T-cell (primary cell): ENCODE measurements around the gene GPN2. TPM values are rescaled to one million over a fixed set of nuclear protein-coding genes. Genes with fewer than 3 reads are reported as not detected.
A peak's percentile ranks its signal among the peaks of the same experiment; 100 is the strongest.

Experiments used
- ATAC-seq, 4 experiments: fragments of 200-7000 bp in 3 of 4; fragments of 150-1000 bp in 1 of 4; cut with Tn5 transposase; replicated peaks in 1 of 4; 1 replicate in 3 of 4; 2 replicates in 1 of 4; pipeline ENCODE4 v1.10.0; 2021; ENCODE audit warnings: moderate library complexity in 3 of 4, mild to moderate bottlenecking in 2 of 4, moderate number of reproducible peaks in 1 of 4
- CTCF ChIA-PET, 2 donors: fragments of 300-600 bp; sonication (Branson Sonifier 250); formaldehyde crosslinking; loops; one replicate each; lab custom pipeline; 2022; ENCODE audit warnings: antibody characterized with exemption in 2 of 2; lab: Charles Lee
- POLR2A ChIA-PET, 2 donors: fragments of 300-600 bp; sonication (Branson Sonifier 250); formaldehyde crosslinking; loops; one replicate each; lab custom pipeline; 2022; ENCODE audit warnings: antibody characterized with exemption in 2 of 2; lab: Charles Lee
- DNase-seq, 35 experiments: peaks; one replicate each; pipeline versions ENCODE4 v3.0.0 to v3.0.0-alpha.2; 2013 to 2023
- H3K27ac ChIP-seq: one replicate; pipeline ENCODE4 v1.5.1; 2013; ENCODE audit warnings: low read length
- H3K27me3 ChIP-seq, 2 experiments: replicated peaks in 1 of 2; 1 replicate in 1 of 2; 2 replicates in 1 of 2; pipeline versions ENCODE4 v1.6.1 to v1.7.0; 2013; ENCODE audit warnings: low read length in 1 of 2, mixed read lengths in 1 of 2; ENCODE audit not compliant: control insufficient read depth in 2 of 2, insufficient read depth in 2 of 2; ENCODE audit errors: extremely low read depth in 1 of 2
- H3K36me3 ChIP-seq, 2 donors: 1 replicate in 1 of 2; 2 replicates in 1 of 2; pipeline versions ENCODE4 v1.6.1 to v1.7.0; 2013; ENCODE audit warnings: low read length in 1 of 2; ENCODE audit not compliant: control insufficient read depth in 2 of 2, insufficient read depth in 1 of 2; ENCODE audit errors: extremely low read depth in 1 of 2
- H3K4me1 ChIP-seq, 2 experiments: 1 replicate in 1 of 2; 2 replicates in 1 of 2; pipeline versions ENCODE4 v1.6.1 to v1.7.0; 2013; ENCODE audit warnings: low read length in 2 of 2, mixed read lengths in 1 of 2; ENCODE audit not compliant: insufficient read depth in 2 of 2, control insufficient read depth in 1 of 2; ENCODE audit errors: extremely low read depth in 1 of 2
- H3K4me3 ChIP-seq, 2 donors: 1 replicate in 1 of 2; 2 replicates in 1 of 2; pipeline versions ENCODE4 v1.5.1 to v1.7.0; 2013; ENCODE audit warnings: mild to moderate bottlenecking in 2 of 2, low read length in 1 of 2, moderate library complexity in 1 of 2; ENCODE audit not compliant: control insufficient read depth in 1 of 2; ENCODE audit errors: extremely low read depth in 1 of 2
- H3K9me3 ChIP-seq: 2 replicates; pipeline ENCODE4 v1.7.0; 2013
- H3K27ac Mint-ChIP-seq, 2 donors: one replicate each; pipeline ENCODE4 v1.8.0; 2020 to 2021; ENCODE audit warnings: mild to moderate bottlenecking in 2 of 2, mixed read lengths in 2 of 2
- H3K27me3 Mint-ChIP-seq, 2 donors: one replicate each; pipeline ENCODE4 v1.8.0; 2021 to 2022; ENCODE audit warnings: mixed read lengths in 2 of 2
- H3K36me3 Mint-ChIP-seq: one replicate; pipeline ENCODE4 v1.8.0; 2021; ENCODE audit warnings: mixed read lengths
- H3K4me1 Mint-ChIP-seq, 3 donors: one replicate each; pipeline ENCODE4 v1.8.0; 2020 to 2022; ENCODE audit warnings: mixed read lengths in 3 of 3, mild to moderate bottlenecking in 1 of 3
- H3K4me3 Mint-ChIP-seq, 3 donors: one replicate each; pipeline ENCODE4 v1.8.0; 2020 to 2022; ENCODE audit warnings: mild to moderate bottlenecking in 3 of 3, mixed read lengths in 3 of 3, moderate library complexity in 3 of 3
- H3K9me3 Mint-ChIP-seq, 3 donors: one replicate each; pipeline ENCODE4 v1.8.0; 2020 to 2022; ENCODE audit warnings: mixed read lengths in 3 of 3
- WGBS: methylation state at CpG from one replicate; pipeline ENCODE4 v1.1.5; 2013; ENCODE audit warnings: missing lambda C conversion rate; ENCODE audit not compliant: insufficient coverage; 5-methylcytosine and 5-hydroxymethylcytosine counted together
- total RNA-seq, 35 experiments: library from RNA in 6 of 35; stranded (reverse) in 6 of 35; fragments of 120-200 nt in 1 of 35; gene quantifications; one replicate each; pipeline versions ENCODE4 v1.2.1 to v1.2.4 and lab custom pipeline; 2013 to 2026

GPN2 gene
- total RNA-seq, 5 donors from 2014 or later (not counting 1 experiment from before 2014, with no cell fraction given) = 30.8 to 35.7 (median 32.7) TPM

GRCh38 chr1:26922901-26923300, 32.8 kb upstream of the GPN2 start:
- Mint-ChIP-seq H3K9me3 (no peaks in the 10 kb centered on the region), H3K36me3 (peaks cover 9% of the 10 kb centered on the region), H3K4me1 (peaks cover 39 to 44% (median 41%) of the 10 kb centered on the region in 3 donors), H3K27me3 (no peaks in the 10 kb centered on the region), H3K4me3 (peak overlapping the region; percentile 90 to 98 (median 92)), H3K27ac (no peak overlapping the region)
- ChIA-PET CTCF (no interaction called here), POLR2A (no interaction called here)
- WGBS = 81% methylated on average over 2 of the region's 3 CpGs
- Histone ChIP-seq H3K4me3 (no peak overlapping the region), H3K27me3 (no peaks in the 10 kb centered on the region), H3K4me1 (peaks cover 10 to 28% of the 10 kb centered on the region in 2 experiments), H3K9me3 (no peaks in the 10 kb centered on the region), H3K27ac (no peak overlapping the region), H3K36me3 (peaks cover 0 to 27% of the 10 kb centered on the region in 2 donors)
- DNase-seq = no peak
- ATAC-seq = no peak

GRCh38 chr1:26922431-26922729, 32.3 kb upstream of the GPN2 start:
- peak overlapping the region; percentile 90 to 98 (median 92) for H3K4me3 Mint-ChIP-seq
- CTCF ChIA-PET = no interaction called here

DNA sequence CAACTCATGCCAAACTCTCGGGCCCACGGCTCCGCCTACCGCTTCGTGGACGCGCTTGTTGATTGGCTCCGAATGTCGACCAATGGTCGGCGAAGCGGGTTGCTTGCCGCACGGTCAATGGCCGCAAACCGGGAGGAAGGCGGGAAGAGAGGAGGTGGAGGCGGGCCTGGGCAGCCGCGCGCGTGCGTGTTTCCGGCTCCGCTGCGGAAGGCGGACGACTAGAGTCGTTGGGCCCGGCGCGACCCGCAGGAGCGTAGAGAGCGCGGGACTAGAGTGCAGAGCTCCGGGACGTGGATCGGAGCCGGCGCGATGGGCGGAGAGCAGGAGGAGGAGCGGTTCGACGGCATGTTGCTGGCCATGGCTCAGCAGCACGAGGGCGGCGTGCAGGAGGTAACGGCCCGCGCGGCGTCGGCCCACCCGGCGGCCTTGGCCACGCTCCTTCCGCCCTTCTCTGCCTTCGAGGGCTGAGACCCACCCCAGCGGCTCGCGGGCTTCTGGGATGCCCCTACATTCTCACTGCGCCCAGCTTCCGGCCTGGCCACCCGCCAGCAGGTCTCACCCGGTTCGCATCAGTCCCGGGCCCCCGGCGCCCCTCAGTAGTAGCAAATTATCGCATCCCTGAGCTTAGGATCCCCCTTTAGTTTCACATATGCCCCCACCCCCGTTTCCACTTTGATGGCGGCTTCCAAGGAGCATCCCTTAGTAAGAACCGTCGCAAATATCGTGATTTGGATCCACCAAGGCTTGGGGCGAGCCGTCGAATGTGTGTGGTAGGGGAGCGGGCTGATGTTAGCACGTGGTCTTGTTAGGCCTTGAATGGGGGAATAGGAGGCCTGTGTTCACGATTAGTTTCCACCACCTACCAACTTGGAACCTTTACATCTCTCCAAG, 31.7 kb upstream of the GPN2 start, which contains the start of gene NUDC:
NUDC (plus strand) TSS at position 204 of the 891 bp plus-strand sequence; CDS start at position 310, 106 bp downstream.
- Histone ChIP-seq H3K9me3 (no peaks in the 10 kb centered on the region), H3K4me3 (peak within 1 kb of the TSS; percentile 80 to 89), H3K36me3 (peaks cover 0 to 20% of the 10 kb centered on the region in 2 donors), H3K27me3 (no peaks in the 10 kb centered on the region), H3K27ac (peak within 1 kb of the TSS; percentile 87), H3K4me1 (peaks cover 10 to 28% of the 10 kb centered on the region in 2 experiments)
- Mint-ChIP-seq H3K36me3 (peaks cover 5% of the 10 kb centered on the region), H3K4me3 (peak within 1 kb of the TSS; percentile 90 to 98 (median 92)), H3K4me1 (peaks cover 36 to 41% (median 37%) of the 10 kb centered on the region in 3 donors), H3K9me3 (no peaks in the 10 kb centered on the region), H3K27me3 (no peaks in the 10 kb centered on the region), H3K27ac (peak within 1 kb of the TSS; percentile 80 to 95)
- ChIA-PET POLR2A (interaction anchor here (0.6 to 2.3 kb wide), 4 partner anchors 22 to 132 kb away, joined by 5 to 13 read pairs (median 8); partner anchors contain the start of gene GPATCH3 (in 1 of the 2)), CTCF (interaction anchor here in 1 of 2 donors (0.5 kb wide), 1 partner anchor 132 kb away, joined by 3 read pairs; no protein-coding TSS in a partner anchor)
- DNase-seq (peak; percentile 84 to 97 (median 95)), ATAC-seq (peak; percentile 94 to 98 (median 97))
- under 1% methylated on average over 71 of the region's 83 CpGs for WGBS

More at GRCh38 chr1:26922431-26922729, 32.3 kb upstream of the GPN2 start:
- Mint-ChIP-seq H3K36me3 (peaks cover 9% of the 10 kb centered on the region), H3K9me3 (no peaks in the 10 kb centered on the region), H3K27ac (no peak overlapping the region), H3K4me1 (peaks cover 39 to 44% (median 41%) of the 10 kb centered on the region in 3 donors), H3K27me3 (no peaks in the 10 kb centered on the region)
- Histone ChIP-seq H3K4me1 (peaks cover 10 to 28% of the 10 kb centered on the region in 2 experiments), H3K27me3 (no peaks in the 10 kb centered on the region), H3K4me3 (peak overlapping the region; percentile 80 to 89), H3K36me3 (peaks cover 0 to 22% of the 10 kb centered on the region in 2 donors), H3K27ac (peak overlapping the region; percentile 87), H3K9me3 (no peaks in the 10 kb centered on the region)
- POLR2A ChIA-PET = interaction anchor here in 1 of 2 donors (2.3 kb wide), 1 partner anchor 22 kb away, joined by 11 read pairs; the partner anchor contains the start of gene GPATCH3
- ATAC-seq (no peak), DNase-seq (no peak)
- WGBS = 35% methylated on average over 3 of the region's 6 CpGs

DNA sequence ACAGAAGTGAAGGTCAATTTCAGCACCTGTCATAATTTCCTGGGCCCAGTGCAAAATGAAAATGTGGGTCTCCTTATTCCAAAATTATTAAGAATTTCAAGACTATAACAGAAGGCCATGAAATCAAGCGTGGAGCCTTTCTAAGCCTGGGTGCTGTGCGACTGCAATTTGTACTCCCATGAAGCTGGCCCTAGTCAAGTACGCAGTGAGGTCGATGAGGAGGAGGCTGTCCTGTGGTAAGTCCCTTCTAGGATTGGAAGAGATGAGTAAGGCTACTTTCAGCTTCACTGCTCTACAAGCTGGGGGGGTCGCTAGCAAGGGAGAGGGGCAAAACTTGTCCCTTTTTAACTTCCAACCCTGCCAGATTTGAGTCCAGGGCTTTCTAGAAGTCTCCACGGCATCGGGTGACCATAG, 31.1 kb upstream of the GPN2 start:
- Mint-ChIP-seq H3K4me1 (peaks cover 32 to 38% (median 35%) of the 10 kb centered on the region in 3 donors), H3K36me3 (peaks cover 3% of the 10 kb centered on the region), H3K27ac (peak overlapping the region; percentile 80 to 95), H3K4me3 (peak overlapping the region; percentile 90 to 98 (median 92)), H3K9me3 (no peaks in the 10 kb centered on the region), H3K27me3 (no peaks in the 10 kb centered on the region)
- H3K4me1 ChIP-seq = peaks cover 10 to 27% of the 10 kb centered on the region in 2 experiments
- H3K9me3 ChIP-seq = no peaks in the 10 kb centered on the region
- peak overlapping the region; percentile 80 to 89 for H3K4me3 ChIP-seq
- 9% methylated on average over 6 of the region's 7 CpGs for WGBS
- peaks cover 0 to 4% of the 10 kb centered on the region in 2 experiments for H3K27me3 ChIP-seq
- no peak for DNase-seq
- H3K27ac ChIP-seq = peak overlapping the region; percentile 87
- POLR2A ChIA-PET = interaction anchor here (0.6 to 2.3 kb wide), 5 partner anchors 21 to 451 kb away, joined by 3 to 13 read pairs (median 5); partner anchors contain the start of gene GPATCH3 (in 1 of the 2)
- peaks cover 0 to 14% of the 10 kb centered on the region in 2 donors for H3K36me3 ChIP-seq
- CTCF ChIA-PET = interaction anchor here in 1 of 2 donors (0.5 kb wide), 1 partner anchor 369 kb away, joined by 3 read pairs; no protein-coding TSS in a partner anchor
- ATAC-seq = peak; percentile 19 to 47 (median 32)

DNA sequence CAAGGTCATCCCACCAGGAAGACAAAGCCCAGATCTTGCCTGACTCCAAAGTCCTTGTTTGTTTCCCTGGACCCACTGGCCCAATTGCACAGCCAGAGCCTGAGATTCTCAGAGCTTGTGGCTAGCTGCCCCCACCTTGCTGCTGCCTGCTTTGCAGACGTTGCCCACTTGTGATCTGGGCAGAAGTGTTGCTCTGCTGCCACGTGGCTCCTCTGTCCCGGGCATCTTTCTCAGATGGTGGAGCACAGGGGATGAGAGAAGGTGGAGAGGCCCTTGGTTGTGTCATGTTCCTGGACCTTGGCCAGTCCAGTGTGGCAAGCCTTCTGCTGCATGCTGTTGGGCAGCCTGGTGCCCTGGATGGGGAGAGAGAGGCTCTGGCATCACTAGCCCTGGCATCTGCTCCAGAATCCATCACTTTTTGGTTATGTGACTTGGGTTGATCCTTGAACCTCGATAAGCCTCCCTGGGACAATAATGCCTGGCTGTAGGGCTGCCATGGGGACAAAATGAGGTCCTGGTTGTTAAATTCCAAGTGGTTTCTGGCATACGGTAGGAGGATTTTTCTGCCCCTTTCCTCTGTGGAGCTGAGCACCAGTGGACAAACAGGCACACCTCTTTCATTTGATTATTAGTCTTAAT, 25.2 kb upstream of the GPN2 start:
- Histone ChIP-seq H3K4me3 (no peak overlapping the region), H3K27ac (no peak overlapping the region), H3K9me3 (no peaks in the 10 kb centered on the region), H3K27me3 (peaks cover 0 to 20% of the 10 kb centered on the region in 2 experiments), H3K36me3 (no peaks in the 10 kb centered on the region), H3K4me1 (no peaks in the 10 kb centered on the region)
- ChIA-PET POLR2A (no interaction called here), CTCF (no interaction called here)
- H3K9me3 Mint-ChIP-seq = no peaks in the 10 kb centered on the region
- no peak for DNase-seq
- H3K27ac Mint-ChIP-seq = no peak overlapping the region
- no peaks in the 10 kb centered on the region for H3K36me3 Mint-ChIP-seq
- no peaks in the 10 kb centered on the region for H3K27me3 Mint-ChIP-seq
- ATAC-seq = no peak
- H3K4me3 Mint-ChIP-seq = no peak overlapping the region
- WGBS = 67% methylated on average over 3 of the region's 5 CpGs
- H3K4me1 Mint-ChIP-seq = peaks cover 2 to 4% (median 3%) of the 10 kb centered on the region in 3 donors
